NCI-H82 (cell line): Measurements from ENCODE around the gene BEAN1.

Experiments
- DNase-seq: peaks from one replicate; lab custom pipeline; 2025; lab: John Stamatoyannopoulos, UW

The BEAN1 gene

GRCh38 chr16:66427036-66427860 lies at the start of gene BEAN1:
Gene BEAN1 (plus strand): TSS chr16:66427295. CDS start chr16:66437677, 10,382 bp downstream.
- DNase-seq, result no peak

- DNase-seq, result no peak
These were observed 49.8 kb upstream of the BEAN1 start for GRCh38 chr16:66377324-66377723.

- no peak for DNase-seq
These were observed 48.1 kb upstream of the BEAN1 start for GRCh38 chr16:66378741-66379570.

- DNase-seq, result no peak
These were observed 47.5 kb upstream of the BEAN1 start for GRCh38 chr16:66379571-66379941.

- no peak for DNase-seq
These were observed 46.7 kb upstream of the BEAN1 start for GRCh38 chr16:66380421-66380820.

GRCh38 chr16:66381585-66382170 lies 45.4 kb upstream of the BEAN1 start:
- no peak for DNase-seq

- DNase-seq, result no peak
These were observed 44.7 kb upstream of the BEAN1 start for GRCh38 chr16:66382171-66382965.

GRCh38 chr16:66382966-66383299 lies 44.2 kb upstream of the BEAN1 start:
- no peak for DNase-seq

- no peak for DNase-seq
These were observed 43.5 kb upstream of the BEAN1 start for GRCh38 chr16:66383551-66383950.

GRCh38 chr16:66385415-66385814 lies 41.7 kb upstream of the BEAN1 start:
- no peak for DNase-seq

GRCh38 chr16:66386629-66387622 lies 40.2 kb upstream of the BEAN1 start:
- no peak for DNase-seq

- DNase-seq, result no peak
These were observed 39.2 kb upstream of the BEAN1 start for GRCh38 chr16:66387817-66388332.

- DNase-seq, result no peak
These were observed 38.5 kb upstream of the BEAN1 start for GRCh38 chr16:66388350-66389139.

- DNase-seq, result no peak
These were observed 37.6 kb upstream of the BEAN1 start for GRCh38 chr16:66389256-66390176.

- DNase-seq, result no peak
These were observed 36.6 kb upstream of the BEAN1 start for GRCh38 chr16:66390346-66391108.

- no peak for DNase-seq
These were observed 35.1 kb upstream of the BEAN1 start for GRCh38 chr16:66391726-66392670.
